Kidney (tissue), 14 donors: Measurements from ENCODE around the gene USP37. TPM values are rescaled to one million over a fixed set of nuclear protein-coding genes. Genes with fewer than 3 reads are reported as not detected.

Experiments
- DNase-seq, 5 donors: peaks; one replicate each; pipeline ENCODE4 v3.0.0-alpha.2; 2013 to 2020
- FAIRE-seq: peaks from 2 replicates; lab custom pipeline; 2012; peaks lifted over from hg19 to GRCh38; lab: Jason Lieb, UNC
- H3K27ac ChIP-seq, 2 donors: one replicate each; pipeline ENCODE4 v1.7.0; 2013; ENCODE audit warnings: low read depth in 2 of 2, low read length in 2 of 2, inconsistent platforms in 1 of 2
- H3K27me3 ChIP-seq: one replicate; pipeline ENCODE4 v1.7.1; 2013; ENCODE audit warnings: low read length, inconsistent platforms; ENCODE audit not compliant: control insufficient read depth, insufficient read depth
- H3K36me3 ChIP-seq, 3 donors: one replicate each; pipeline versions ENCODE4 v1.7.0 to v1.7.1; 2013; ENCODE audit warnings: low read length in 3 of 3, control low read depth in 1 of 3, inconsistent platforms in 1 of 3; ENCODE audit not compliant: insufficient read depth in 3 of 3, control insufficient read depth in 2 of 3
- H3K4me1 ChIP-seq, 3 donors: one replicate each; pipeline versions ENCODE4 v1.7.0 to v1.7.1; 2013; ENCODE audit warnings: low read length in 3 of 3, inconsistent platforms in 1 of 3, low read depth in 1 of 3; ENCODE audit not compliant: control insufficient read depth in 2 of 3, insufficient read depth in 2 of 3
- H3K4me3 ChIP-seq, 3 donors: one replicate each; pipeline versions ENCODE4 v1.7.0 to v1.8.1; 2013; ENCODE audit warnings: low read length in 3 of 3, control low read depth in 1 of 3, inconsistent platforms in 1 of 3
- H3K9ac ChIP-seq, 3 donors: one replicate each; pipeline versions ENCODE4 v1.7.0 to v1.7.1; 2013; ENCODE audit warnings: low read length in 3 of 3, control low read depth in 1 of 3, inconsistent platforms in 1 of 3
- H3K9me3 ChIP-seq, 3 donors: one replicate each; pipeline versions ENCODE4 v1.7.0 to v1.7.1; 2013; ENCODE audit warnings: low read length in 3 of 3, control low read depth in 1 of 3, inconsistent platforms in 1 of 3; ENCODE audit not compliant: control insufficient read depth in 2 of 3, insufficient read depth in 1 of 3
- CTCF ChIP-seq: IDR thresholded peaks from 3 replicates; pipeline ENCODE4 v1.5.1; 2012; ENCODE audit warnings: mild to moderate bottlenecking, moderate library complexity, borderline replicate concordance; ENCODE audit not compliant: insufficient read depth; ENCODE audit errors: extremely low read depth
- intact Hi-C: fragments of 100-400 bp; cut with DNase I; formaldehyde crosslinking; loops from one replicate; pipeline ENCODE4 v1.11.1; 2022
- polyA plus RNA-seq: library from polyadenylated mRNA; stranded (reverse); fragments of 350-450 nt; fragmentation: Illumina TruSeq; extraction: RNeasy Lipid Tissue Mini Kit (QIAGEN cat#74804); gene quantifications from one replicate; pipeline ENCODE4 v1.2.3, GENCODE V29; 2014; ENCODE audit warnings: low read depth, low replicate concordance; ENCODE audit not compliant: insufficient read depth
- total RNA-seq: library from RNA; stranded (reverse); fragmentation: NEBNext Ultra II Directional; extraction: Animal tissue kit (Norgen Biotek cat#: 25700); gene quantifications from one replicate; pipeline ENCODE4 v1.2.1, GENCODE V29; 2021
- donor health status: control.
- donor health status: control.
- donor health status: control.
- donor health status: control.
- donor health status: control.
- donor health status: DM: yes; HTN: yes; CAD: no.
- donor health status: Normal renal cell carcinoma (clear cell type).

USP37 gene
- total and polyA plus RNA-seq, 2 donors from 2014 or later: 1.8 to 13.5 TPM

GRCh38 chr2:218436992-218437391 is 131.2 kb downstream of the USP37 start:
- intact Hi-C loops: no loop called here
- DNase-seq: peak in 1 of 5 donors; percentile 48
- no peaks in the 10 kb centered on the region for H3K9me3 ChIP-seq
- no peaks in the 10 kb centered on the region for H3K4me1 ChIP-seq
- no peaks in the 10 kb centered on the region for H3K27me3 ChIP-seq
- H3K36me3 ChIP-seq: no peaks in the 10 kb centered on the region
- no peak overlapping the region for H3K27ac ChIP-seq
- FAIRE-seq: no peak
- H3K9ac ChIP-seq: no peak overlapping the region
- no peak for TF ChIP-seq CTCF
- no peak overlapping the region for H3K4me3 ChIP-seq

DNA sequence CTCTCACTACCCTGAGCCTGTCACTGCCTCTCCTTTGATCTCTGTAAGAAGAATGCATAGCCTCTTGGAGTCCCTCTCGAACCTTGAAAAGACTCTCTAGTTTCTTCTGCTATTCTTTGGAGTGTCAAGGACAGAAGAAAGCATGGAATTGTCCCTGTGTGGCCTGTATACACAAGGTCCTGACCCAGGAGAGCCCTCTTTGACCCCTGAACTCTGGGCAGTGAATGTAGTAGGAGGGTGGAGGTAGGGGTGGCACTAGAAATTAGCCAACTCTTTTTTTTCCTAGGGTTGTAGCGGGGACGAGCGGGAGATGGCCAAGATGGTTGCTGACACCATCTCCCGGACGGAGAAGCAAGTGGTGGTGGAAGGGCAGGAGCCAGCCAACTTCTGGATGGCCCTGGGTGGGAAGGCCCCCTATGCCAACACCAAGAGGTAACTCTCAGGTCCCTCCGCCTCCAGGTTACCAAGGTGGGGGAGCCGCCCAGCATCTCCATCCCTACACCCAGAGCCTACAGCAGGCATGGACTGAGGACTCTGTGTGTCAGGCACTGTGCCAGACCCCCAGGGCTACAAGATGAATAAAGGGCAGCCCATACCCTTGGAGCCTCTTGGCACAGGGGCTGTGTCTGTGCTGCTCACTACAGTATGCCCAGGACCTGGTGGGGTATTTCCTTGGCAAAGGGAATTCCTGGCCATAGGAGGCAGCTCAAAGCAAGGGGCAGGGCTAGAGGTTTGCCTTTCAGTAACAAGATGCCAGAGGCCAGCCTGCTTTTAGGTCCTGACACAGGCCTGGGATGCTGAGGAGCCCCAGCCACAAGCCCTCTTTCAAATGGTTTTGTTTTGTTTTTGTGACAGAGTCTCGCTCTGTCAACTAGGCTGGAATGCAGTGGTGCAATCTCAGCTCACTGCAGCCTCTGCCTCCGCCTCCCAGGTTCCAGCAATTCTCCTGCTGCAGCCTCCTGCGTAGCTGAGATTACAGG is 132.9 kb downstream of the USP37 start:
- no peaks in the 10 kb centered on the region for H3K27me3 ChIP-seq
- intact Hi-C loops: no loop called here
- no peaks in the 10 kb centered on the region for H3K36me3 ChIP-seq
- no peak overlapping the region for H3K27ac ChIP-seq
- H3K4me1 ChIP-seq: no peaks in the 10 kb centered on the region
- FAIRE-seq (no peak), DNase-seq (peak in 2 of 5 donors; percentile 16 to 27)
- H3K9ac ChIP-seq: no peak overlapping the region
- H3K9me3 ChIP-seq: no peaks in the 10 kb centered on the region
- TF ChIP-seq CTCF: no peak
- no peak overlapping the region for H3K4me3 ChIP-seq

DNA sequence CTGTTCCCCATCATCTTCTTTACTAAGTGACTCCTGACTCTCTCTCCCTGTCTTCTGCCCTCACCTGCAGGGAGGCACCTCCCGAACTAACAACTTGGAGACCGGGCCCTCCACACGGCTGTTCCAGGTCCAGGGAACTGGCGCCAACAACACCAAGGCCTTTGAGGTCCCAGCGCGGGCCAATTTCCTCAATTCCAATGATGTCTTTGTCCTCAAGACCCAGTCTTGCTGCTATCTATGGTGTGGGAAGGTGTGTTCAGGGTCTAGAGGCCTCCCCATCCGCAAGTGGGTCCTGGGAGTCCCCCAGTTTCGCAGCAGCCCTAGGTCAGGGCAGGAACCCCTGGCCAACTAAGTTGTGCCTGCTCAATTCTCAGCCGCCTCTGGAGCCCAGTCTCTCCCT is 133.7 kb downstream of the USP37 start:
- Histone ChIP-seq H3K9me3 (no peaks in the 10 kb centered on the region), H3K4me3 (no peak overlapping the region), H3K27me3 (no peaks in the 10 kb centered on the region), H3K36me3 (no peaks in the 10 kb centered on the region), H3K4me1 (no peaks in the 10 kb centered on the region), H3K27ac (no peak overlapping the region), H3K9ac (no peak overlapping the region)
- intact Hi-C loops: no loop called here
- no peak for TF ChIP-seq CTCF
- no peak for FAIRE-seq
- peak in 2 of 5 donors; percentile 10 to 16 for DNase-seq
